Omental fat pad (tissue), 4 donors: ENCODE measurements around the gene MYD88. TPM values are rescaled to one million over a fixed set of nuclear protein-coding genes. Genes with fewer than 3 reads are reported as not detected.

Source experiments
- ATAC-seq: fragments of 150-250 bp; one replicate; pipeline ENCODE4 v1.9.1; 2016; ENCODE audit warnings: mild to moderate bottlenecking, moderate library complexity; ENCODE audit not compliant: low FRiP score
- DNase-seq: peaks from one replicate; pipeline ENCODE4 v3.0.0-alpha.2; 2019; ENCODE audit warnings: low spot score
- total RNA-seq, 4 donors: library from RNA; depleted of rRNA; stranded (reverse); fragments of >200 nt; gene quantifications; one replicate each; pipeline ENCODE4 v1.1.0, GENCODE V29; 2016
- TF ChIP-seq, protein P1 (sequence below), 3 donors: fragments of 450-650 bp; IDR thresholded peaks; one replicate each; pipeline ENCODE4 v1.5.1; 2016 to 2017; ENCODE audit warnings: antibody characterized with exemption in 3 of 3, mild to moderate bottlenecking in 3 of 3, moderate library complexity in 2 of 3

MYD88 gene
- total RNA-seq, 4 donors from 2014 or later, result 37.6 to 78.0 (median 53.6) TPM

DNA sequence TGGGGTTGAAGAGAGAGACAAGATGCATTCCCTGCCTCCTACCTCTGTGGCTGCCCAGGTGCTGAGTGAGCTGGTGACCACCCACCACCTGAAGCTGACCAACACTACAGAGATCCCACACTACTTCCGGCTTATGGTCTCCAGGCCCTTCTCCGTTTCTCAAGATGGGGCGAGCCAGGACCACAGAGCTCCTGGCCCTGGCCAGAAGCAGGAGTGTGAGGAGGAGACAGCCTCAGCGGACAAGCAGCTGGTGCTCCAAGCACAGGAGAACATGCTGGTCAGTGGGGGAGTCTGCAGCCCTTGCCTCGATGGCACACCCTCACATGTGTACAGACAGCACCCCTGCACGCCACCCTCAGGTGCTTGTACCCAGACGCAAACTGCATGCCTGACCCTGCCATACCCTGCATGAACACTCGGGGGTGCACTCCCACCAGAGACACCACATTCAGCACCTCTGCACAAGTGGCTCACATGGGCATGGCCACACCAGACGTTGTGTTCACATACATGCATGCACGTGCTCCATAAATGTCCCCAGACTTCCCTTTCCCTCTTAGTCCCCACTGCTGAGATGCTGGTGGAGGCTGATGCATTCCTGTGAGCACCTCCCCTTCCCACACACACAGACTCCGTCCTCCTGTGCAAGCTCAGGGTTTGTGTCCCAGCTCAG, 20.6 kb upstream of the MYD88 start:
- DNase-seq, result peak; percentile 52
- ATAC-seq, result peak; percentile 66
- TF ChIP-seq, protein P1, sequence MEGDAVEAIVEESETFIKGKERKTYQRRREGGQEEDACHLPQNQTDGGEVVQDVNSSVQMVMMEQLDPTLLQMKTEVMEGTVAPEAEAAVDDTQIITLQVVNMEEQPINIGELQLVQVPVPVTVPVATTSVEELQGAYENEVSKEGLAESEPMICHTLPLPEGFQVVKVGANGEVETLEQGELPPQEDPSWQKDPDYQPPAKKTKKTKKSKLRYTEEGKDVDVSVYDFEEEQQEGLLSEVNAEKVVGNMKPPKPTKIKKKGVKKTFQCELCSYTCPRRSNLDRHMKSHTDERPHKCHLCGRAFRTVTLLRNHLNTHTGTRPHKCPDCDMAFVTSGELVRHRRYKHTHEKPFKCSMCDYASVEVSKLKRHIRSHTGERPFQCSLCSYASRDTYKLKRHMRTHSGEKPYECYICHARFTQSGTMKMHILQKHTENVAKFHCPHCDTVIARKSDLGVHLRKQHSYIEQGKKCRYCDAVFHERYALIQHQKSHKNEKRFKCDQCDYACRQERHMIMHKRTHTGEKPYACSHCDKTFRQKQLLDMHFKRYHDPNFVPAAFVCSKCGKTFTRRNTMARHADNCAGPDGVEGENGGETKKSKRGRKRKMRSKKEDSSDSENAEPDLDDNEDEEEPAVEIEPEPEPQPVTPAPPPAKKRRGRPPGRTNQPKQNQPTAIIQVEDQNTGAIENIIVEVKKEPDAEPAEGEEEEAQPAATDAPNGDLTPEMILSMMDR (IDR thresholded peaks at IDR 0.05), result peak in 1 of 3 donors; percentile 49

DNA sequence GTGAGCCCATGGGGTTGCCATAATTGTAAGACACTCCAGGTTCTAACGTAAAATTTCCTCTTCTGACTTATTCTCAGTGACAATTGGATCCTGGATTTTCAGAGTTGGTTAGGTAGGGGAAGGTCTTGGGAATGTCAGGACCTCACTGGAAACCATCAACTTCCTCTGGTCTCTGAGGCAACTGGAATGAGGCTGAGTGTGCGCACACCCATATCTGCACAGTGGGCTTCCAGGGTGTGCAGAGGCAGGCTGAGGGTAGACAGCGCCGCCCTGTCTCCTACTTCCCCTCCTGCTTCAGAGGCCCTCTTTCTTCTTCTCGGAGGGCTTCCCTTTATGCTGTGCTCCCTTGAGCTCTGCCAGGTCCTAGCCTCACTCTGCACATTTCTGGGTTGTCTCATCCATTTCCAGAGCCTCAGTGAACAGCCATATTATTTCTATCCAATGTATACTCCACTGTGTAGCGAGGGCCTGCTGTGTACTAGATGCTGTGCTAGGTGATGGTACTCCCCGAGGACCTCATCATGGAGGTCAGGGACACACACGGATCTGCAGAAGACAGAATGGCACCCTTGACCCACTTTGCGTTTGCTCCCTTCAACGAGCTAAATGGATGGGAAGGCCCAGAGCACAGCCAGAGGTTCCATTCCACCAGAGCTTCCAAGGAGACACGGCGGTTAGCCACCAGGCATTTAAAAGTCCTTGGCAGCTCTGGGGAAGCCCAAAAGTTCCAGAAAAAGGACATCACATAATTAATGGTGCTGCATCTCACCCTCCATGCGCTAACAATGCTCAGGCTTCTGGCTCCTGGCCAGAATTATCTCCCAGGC, 19.8 kb upstream of the MYD88 start:
- DNase-seq, result no peak
- no peak for ATAC-seq
- TF ChIP-seq, protein P1 (IDR thresholded peaks at IDR 0.05), result no peak

DNA sequence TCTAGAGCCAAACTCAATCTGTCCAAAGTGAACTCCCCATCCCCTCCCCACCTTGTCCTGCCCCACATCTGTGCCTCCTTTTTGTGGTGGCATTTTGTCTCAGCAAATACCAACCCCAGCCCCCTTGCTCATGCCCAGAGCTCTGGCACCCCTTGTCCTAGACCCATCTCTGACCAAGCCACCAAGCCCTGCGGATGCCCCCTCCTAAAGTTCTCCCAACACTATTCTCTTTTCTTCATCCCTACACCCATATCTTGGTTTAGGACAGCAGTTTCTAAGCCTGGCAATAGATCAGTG, 19.3 kb upstream of the MYD88 start:
- TF ChIP-seq, protein P1 (IDR thresholded peaks at IDR 0.05), result no peak
- DNase-seq (peak; percentile 8), ATAC-seq (no peak)

DNA sequence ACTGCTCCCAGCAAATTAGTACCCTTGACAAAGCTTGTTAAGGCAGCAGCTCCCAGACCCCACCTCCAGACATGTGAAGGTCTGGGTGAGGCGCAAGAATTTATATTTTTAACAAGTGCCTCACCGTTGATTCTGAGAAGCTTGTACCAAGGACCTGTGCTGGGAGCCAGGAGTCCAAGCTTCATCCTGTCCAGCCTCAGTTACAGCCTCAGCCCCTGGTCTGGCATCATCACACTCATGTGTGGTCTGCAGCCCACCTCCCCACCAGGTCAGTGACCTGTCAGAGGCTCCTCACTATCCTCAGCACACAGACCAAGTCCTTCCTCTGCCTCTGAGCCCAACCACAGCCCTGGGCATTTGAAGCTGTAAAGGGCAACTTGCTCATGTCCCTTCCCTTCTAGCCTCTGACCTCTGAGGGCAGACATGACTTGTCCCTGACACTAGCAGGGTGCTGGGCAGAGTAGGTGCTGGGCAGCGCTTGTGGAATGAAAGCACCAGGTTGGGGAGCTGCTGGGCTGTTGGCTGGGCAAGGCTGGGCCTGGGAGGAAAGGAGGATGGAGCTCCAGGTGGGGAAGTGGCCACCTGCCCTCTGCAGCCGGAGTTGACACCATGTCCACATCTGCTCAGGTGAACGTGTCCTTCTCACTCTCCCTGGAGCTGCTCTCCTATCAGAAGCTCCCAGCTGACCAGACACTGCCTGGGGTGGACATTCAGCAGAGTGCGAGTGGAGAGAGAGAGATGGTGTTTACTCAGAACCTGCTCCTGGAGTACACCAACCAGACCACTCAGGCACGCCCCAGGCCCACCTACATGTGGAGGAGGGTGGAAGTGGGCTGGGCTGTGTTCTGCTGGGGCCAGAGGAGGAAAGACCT, 18.4 kb upstream of the MYD88 start:
- DNase-seq, result peak; percentile 14
- TF ChIP-seq, protein P1 (IDR thresholded peaks at IDR 0.05), result no peak
- no peak for ATAC-seq

DNA sequence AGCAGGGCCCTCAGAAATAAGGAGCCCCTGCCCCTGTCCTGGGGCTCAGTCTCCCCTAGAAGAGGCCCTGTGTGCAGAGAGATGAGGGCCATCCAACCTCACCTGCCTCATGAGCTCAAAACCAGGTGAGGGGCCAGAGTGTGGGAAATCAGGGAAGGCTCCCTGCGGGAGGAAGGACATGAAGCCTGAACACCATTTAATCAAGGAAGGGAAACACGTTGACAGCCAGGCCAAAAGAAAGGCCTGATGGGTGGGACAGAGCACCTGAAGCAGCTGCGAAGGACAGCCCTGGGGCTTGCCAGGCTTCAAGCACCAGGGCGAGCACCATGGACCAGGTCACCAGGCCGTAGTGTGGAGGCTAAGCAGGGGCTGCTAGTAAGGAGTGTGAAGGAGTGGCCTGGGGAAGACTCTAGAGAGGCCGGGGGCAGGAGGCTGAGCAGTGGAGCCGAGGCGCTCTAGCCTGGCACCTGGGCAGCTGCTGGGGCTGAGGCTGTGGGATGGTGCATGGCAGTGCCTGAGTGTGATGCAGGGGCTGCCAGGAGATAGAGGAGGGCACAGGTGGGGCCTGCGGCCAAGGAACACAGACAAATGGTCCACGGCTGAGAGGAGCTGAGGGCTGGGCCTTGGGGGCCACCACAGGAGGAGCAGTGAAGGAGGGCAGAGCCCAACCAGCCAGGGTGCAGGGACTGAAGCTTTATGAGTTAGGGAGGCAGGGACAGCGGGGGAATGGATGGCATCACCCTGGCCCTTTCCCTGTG, 17.6 kb upstream of the MYD88 start:
- ATAC-seq, result no peak
- TF ChIP-seq, protein P1 (IDR thresholded peaks at IDR 0.05), result no peak
- peak; percentile 9 for DNase-seq

DNA sequence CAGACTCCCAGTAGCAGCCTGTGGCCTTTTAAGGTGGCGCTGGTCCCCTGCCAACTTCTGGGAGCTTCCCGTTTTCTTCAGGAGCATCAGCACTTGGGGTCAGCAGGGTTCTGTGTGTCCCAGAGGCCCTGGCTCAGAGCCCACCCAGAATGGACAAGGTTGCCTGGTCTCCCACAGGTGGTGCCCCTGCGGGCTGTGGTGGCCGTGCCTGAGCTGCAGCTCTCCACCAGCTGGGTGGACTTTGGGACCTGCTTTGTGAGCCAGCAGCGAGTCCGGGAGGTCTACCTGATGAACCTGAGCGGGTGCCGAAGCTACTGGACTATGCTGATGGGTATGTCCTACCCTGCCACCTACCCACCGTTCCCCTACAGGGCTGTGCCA, 17.0 kb upstream of the MYD88 start:
- ATAC-seq (no peak), DNase-seq (peak; percentile 4)
- TF ChIP-seq, protein P1 (IDR thresholded peaks at IDR 0.05), result no peak
